Lower leg skin (tissue), 3 donors: ENCODE data around the gene AP1G2.

Source experiments
- CTCF ChIP-seq, 3 donors: fragments of 450-650 bp; IDR thresholded peaks; one replicate each; pipeline ENCODE4 v1.5.1; 2016; ENCODE audit warnings: antibody characterized with exemption in 3 of 3, mild to moderate bottlenecking in 3 of 3, moderate library complexity in 2 of 3
- POLR2A ChIP-seq, 2 donors: fragments of 450-650 bp; IDR thresholded peaks; one replicate each; pipeline ENCODE4 v1.6.1; 2016 to 2017; ENCODE audit warnings: antibody characterized with exemption in 2 of 2, mild to moderate bottlenecking in 1 of 2, moderate library complexity in 1 of 2

GRCh38 chr14:23571701-23572523, 4.3 kb upstream of the AP1G2 start:
- TF ChIP-seq POLR2A (IDR thresholded peaks at IDR 0.05) (no peak), CTCF (IDR thresholded peaks at IDR 0.05) (no peak)
